HL-60 (cell line): ENCODE results near the gene OR2T1.

Experiments used
- DNase-seq, 2 experiments: peaks; one replicate each; pipeline ENCODE4 v3.0.0-alpha.2; 2010 to 2020; ENCODE audit warnings: low read depth in 1 of 2, low spot score in 1 of 2
- H3K27ac ChIP-seq: fragments of 250-450 bp; sonication (Bioruptor Pico); replicated peaks from 2 replicates; pipeline ENCODE4 v1.5.1; 2020; ENCODE audit warnings: mild to moderate bottlenecking, moderate library complexity
- H3K27me3 ChIP-seq: fragments of 250-450 bp; sonication (Bioruptor Pico); 2 replicates; pipeline ENCODE4 v1.5.1; 2021; ENCODE audit warnings: mild to moderate bottlenecking, moderate library complexity; ENCODE audit not compliant: insufficient read depth, poor library complexity, severe bottlenecking
- H3K4me3 ChIP-seq: replicated peaks from 2 replicates; pipeline ENCODE4 v1.5.1; 2011; ENCODE audit warnings: mild to moderate bottlenecking, control low read depth, low read length; ENCODE audit not compliant: insufficient read depth
- GABPA ChIP-seq: IDR thresholded peaks from 2 replicates; pipeline ENCODE4 v1.6.1; 2012; ENCODE audit warnings: low read depth
- POLR2AphosphoS5 ChIP-seq: IDR thresholded peaks from 2 replicates; pipeline ENCODE4 v1.6.1; 2012; ENCODE audit warnings: low read depth
- REST ChIP-seq: IDR thresholded peaks from 2 replicates; pipeline ENCODE4 v1.6.1; 2012; ENCODE audit warnings: low read depth; ENCODE audit not compliant: insufficient replicate concordance
- SPI1 ChIP-seq: IDR thresholded peaks from 2 replicates; pipeline ENCODE4 v1.6.1; 2012; ENCODE audit warnings: low read depth, mild to moderate bottlenecking, borderline replicate concordance
- TF ChIP-seq, protein P1 (sequence below): IDR thresholded peaks from one replicate; pipeline ENCODE4 v1.5.1; 2011; ENCODE audit warnings: low read length, control low read depth, inconsistent platforms; ENCODE audit not compliant: insufficient read depth

Gene OR2T1

GRCh38 chr1:248375446-248375845, 27.4 kb upstream of the OR2T1 start, which contains the start of gene OR2T6:
TSS of gene OR2T6 (plus strand) at chr1:248375746. CDS start at chr1:248387609, 11,863 bp downstream.
- DNase-seq: no peak
- H3K4me3 ChIP-seq: no peak within 1 kb of the TSS
- TF ChIP-seq, protein P1, sequence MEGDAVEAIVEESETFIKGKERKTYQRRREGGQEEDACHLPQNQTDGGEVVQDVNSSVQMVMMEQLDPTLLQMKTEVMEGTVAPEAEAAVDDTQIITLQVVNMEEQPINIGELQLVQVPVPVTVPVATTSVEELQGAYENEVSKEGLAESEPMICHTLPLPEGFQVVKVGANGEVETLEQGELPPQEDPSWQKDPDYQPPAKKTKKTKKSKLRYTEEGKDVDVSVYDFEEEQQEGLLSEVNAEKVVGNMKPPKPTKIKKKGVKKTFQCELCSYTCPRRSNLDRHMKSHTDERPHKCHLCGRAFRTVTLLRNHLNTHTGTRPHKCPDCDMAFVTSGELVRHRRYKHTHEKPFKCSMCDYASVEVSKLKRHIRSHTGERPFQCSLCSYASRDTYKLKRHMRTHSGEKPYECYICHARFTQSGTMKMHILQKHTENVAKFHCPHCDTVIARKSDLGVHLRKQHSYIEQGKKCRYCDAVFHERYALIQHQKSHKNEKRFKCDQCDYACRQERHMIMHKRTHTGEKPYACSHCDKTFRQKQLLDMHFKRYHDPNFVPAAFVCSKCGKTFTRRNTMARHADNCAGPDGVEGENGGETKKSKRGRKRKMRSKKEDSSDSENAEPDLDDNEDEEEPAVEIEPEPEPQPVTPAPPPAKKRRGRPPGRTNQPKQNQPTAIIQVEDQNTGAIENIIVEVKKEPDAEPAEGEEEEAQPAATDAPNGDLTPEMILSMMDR: no peak
- no peak for TF ChIP-seq REST
- no peak for TF ChIP-seq GABPA
- no peak for TF ChIP-seq POLR2AphosphoS5
- no peak for TF ChIP-seq SPI1
- no peaks in the 10 kb centered on the region for H3K27me3 ChIP-seq
- H3K27ac ChIP-seq: no peak within 1 kb of the TSS

DNA sequence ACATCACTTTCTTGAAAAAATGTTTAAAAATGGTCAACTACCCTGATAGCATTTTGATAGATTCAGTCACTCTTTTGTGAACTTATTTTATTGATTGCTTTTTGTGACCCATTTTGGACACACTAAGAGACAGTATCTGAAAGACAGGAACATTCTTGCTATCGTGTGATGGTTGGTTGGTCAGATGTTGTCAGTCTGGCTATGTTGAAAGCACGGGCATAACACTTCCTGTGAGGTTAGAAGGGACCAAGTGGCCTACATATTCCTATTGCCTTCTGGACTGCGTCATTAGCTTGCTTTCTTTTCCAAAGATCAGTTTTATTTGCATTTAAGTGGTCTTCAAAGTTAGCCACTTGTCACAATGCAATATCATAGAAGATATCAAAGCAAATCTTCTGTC, 25.9 kb upstream of the OR2T1 start:
- Histone ChIP-seq H3K4me3 (no peak overlapping the region), H3K27ac (no peak overlapping the region), H3K27me3 (no peaks in the 10 kb centered on the region)
- no peak for DNase-seq
- TF ChIP-seq POLR2AphosphoS5 (no peak), SPI1 (no peak), REST (no peak), GABPA (no peak)
- TF ChIP-seq, protein P1: no peak

DNA sequence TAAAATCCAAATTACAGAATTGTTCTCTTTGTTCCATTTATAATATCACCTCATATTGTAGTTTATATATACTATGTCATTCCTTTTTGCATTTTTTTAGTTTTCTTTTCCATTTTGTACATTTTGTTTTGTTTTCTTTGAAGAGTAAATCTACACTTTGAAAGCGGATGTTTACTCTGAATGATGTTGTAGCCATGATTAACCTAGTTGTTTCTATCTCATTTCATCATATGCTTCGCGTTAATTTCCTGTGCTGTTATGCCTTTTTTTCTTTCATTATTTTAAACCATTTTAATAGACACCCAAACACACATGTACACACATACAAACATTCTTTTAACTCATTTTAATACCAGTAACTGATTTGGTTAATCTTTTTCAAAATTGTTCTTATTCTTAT, 22.0 kb upstream of the OR2T1 start:
- DNase-seq: no peak
- TF ChIP-seq SPI1 (no peak), POLR2AphosphoS5 (no peak), GABPA (no peak), REST (no peak)
- TF ChIP-seq, protein P1: no peak
- Histone ChIP-seq H3K27ac (no peak overlapping the region), H3K4me3 (no peak overlapping the region), H3K27me3 (no peaks in the 10 kb centered on the region)
